Rectal smooth muscle tissue (tissue), 1 donor: Measurements from ENCODE around the gene PNCK.

Experiments used
- H3K27ac ChIP-seq: one replicate; pipeline ENCODE4 v1.7.0; 2013; ENCODE audit warnings: low read depth, low read length, inconsistent platforms
- H3K27me3 ChIP-seq: one replicate; pipeline ENCODE4 v1.7.0; 2013; ENCODE audit warnings: low read length; ENCODE audit not compliant: control insufficient read depth, insufficient read depth
- H3K36me3 ChIP-seq: one replicate; pipeline ENCODE4 v1.7.0; 2013; ENCODE audit warnings: low read length; ENCODE audit not compliant: control insufficient read depth, insufficient read depth
- H3K4me1 ChIP-seq: one replicate; pipeline ENCODE4 v1.7.0; 2013; ENCODE audit warnings: low read length; ENCODE audit not compliant: control insufficient read depth, insufficient read depth
- H3K4me3 ChIP-seq: one replicate; pipeline ENCODE4 v1.7.0; 2013; ENCODE audit warnings: low read length
- H3K9ac ChIP-seq: one replicate; pipeline ENCODE4 v1.7.0; 2013; ENCODE audit warnings: low read length

Gene PNCK

GRCh38 chrX:153638041-153638371 lies 35.6 kb downstream of the PNCK start:
- Histone ChIP-seq H3K36me3 (no peaks in the 10 kb centered on the region), H3K9ac (no peak overlapping the region), H3K27ac (no peak overlapping the region), H3K4me3 (no peak overlapping the region), H3K27me3 (peaks cover 18% of the 10 kb centered on the region), H3K4me1 (no peaks in the 10 kb centered on the region)

GRCh38 chrX:153637121-153638040 lies 36.2 kb downstream of the PNCK start:
- Histone ChIP-seq H3K9ac (no peak overlapping the region), H3K4me3 (no peak overlapping the region), H3K4me1 (no peaks in the 10 kb centered on the region), H3K27ac (no peak overlapping the region), H3K36me3 (no peaks in the 10 kb centered on the region), H3K27me3 (peaks cover 14% of the 10 kb centered on the region)

GRCh38 chrX:153636716-153637115 lies 36.9 kb downstream of the PNCK start:
- H3K27ac ChIP-seq = no peak overlapping the region
- H3K4me1 ChIP-seq = no peaks in the 10 kb centered on the region
- no peak overlapping the region for H3K4me3 ChIP-seq
- H3K36me3 ChIP-seq = no peaks in the 10 kb centered on the region
- peaks cover 12% of the 10 kb centered on the region for H3K27me3 ChIP-seq
- H3K9ac ChIP-seq = no peak overlapping the region

- Histone ChIP-seq H3K4me3 (no peak overlapping the region), H3K36me3 (no peaks in the 10 kb centered on the region), H3K4me1 (no peaks in the 10 kb centered on the region), H3K27ac (no peak overlapping the region), H3K9ac (no peak overlapping the region), H3K27me3 (peaks cover 6% of the 10 kb centered on the region)
These were observed 37.6 kb downstream of the PNCK start for GRCh38 chrX:153635788-153636668.

GRCh38 chrX:153635388-153635787 lies 38.2 kb downstream of the PNCK start:
- H3K4me3 ChIP-seq = no peak overlapping the region
- H3K9ac ChIP-seq = no peak overlapping the region
- H3K27me3 ChIP-seq = no peaks in the 10 kb centered on the region
- no peak overlapping the region for H3K27ac ChIP-seq
- no peaks in the 10 kb centered on the region for H3K36me3 ChIP-seq
- H3K4me1 ChIP-seq = no peaks in the 10 kb centered on the region

GRCh38 chrX:153634832-153635231 lies 38.8 kb downstream of the PNCK start:
- Histone ChIP-seq H3K4me3 (no peak overlapping the region), H3K9ac (no peak overlapping the region), H3K27me3 (no peaks in the 10 kb centered on the region), H3K36me3 (no peaks in the 10 kb centered on the region), H3K4me1 (no peaks in the 10 kb centered on the region), H3K27ac (no peak overlapping the region)

- Histone ChIP-seq H3K36me3 (no peaks in the 10 kb centered on the region), H3K4me1 (no peaks in the 10 kb centered on the region), H3K27ac (no peak overlapping the region), H3K9ac (no peak overlapping the region), H3K4me3 (no peak overlapping the region), H3K27me3 (no peaks in the 10 kb centered on the region)
These were observed 39.4 kb downstream of the PNCK start for GRCh38 chrX:153634236-153634635.

- Histone ChIP-seq H3K4me1 (no peaks in the 10 kb centered on the region), H3K27ac (no peak overlapping the region), H3K4me3 (no peak overlapping the region), H3K36me3 (no peaks in the 10 kb centered on the region), H3K27me3 (peaks cover 3% of the 10 kb centered on the region), H3K9ac (no peak overlapping the region)
These were observed 39.9 kb downstream of the PNCK start for GRCh38 chrX:153633607-153634180.

GRCh38 chrX:153633048-153633447 lies 40.6 kb downstream of the PNCK start:
- Histone ChIP-seq H3K4me1 (no peaks in the 10 kb centered on the region), H3K9ac (no peak overlapping the region), H3K27me3 (peaks cover 3% of the 10 kb centered on the region), H3K4me3 (no peak overlapping the region), H3K27ac (no peak overlapping the region), H3K36me3 (no peaks in the 10 kb centered on the region)

- no peaks in the 10 kb centered on the region for H3K36me3 ChIP-seq
- H3K4me3 ChIP-seq = no peak overlapping the region
- no peak overlapping the region for H3K27ac ChIP-seq
- H3K4me1 ChIP-seq = no peaks in the 10 kb centered on the region
- H3K27me3 ChIP-seq = peaks cover 3% of the 10 kb centered on the region
- H3K9ac ChIP-seq = no peak overlapping the region
These were observed 41.0 kb downstream of the PNCK start for GRCh38 chrX:153632595-153632946.

GRCh38 chrX:153631907-153632594 lies 41.6 kb downstream of the PNCK start:
- Histone ChIP-seq H3K27ac (no peak overlapping the region), H3K4me3 (no peak overlapping the region), H3K4me1 (no peaks in the 10 kb centered on the region), H3K27me3 (peaks cover 3% of the 10 kb centered on the region), H3K36me3 (no peaks in the 10 kb centered on the region), H3K9ac (no peak overlapping the region)

GRCh38 chrX:153631346-153631745 lies 42.3 kb downstream of the PNCK start:
- Histone ChIP-seq H3K27ac (no peak overlapping the region), H3K36me3 (no peaks in the 10 kb centered on the region), H3K4me1 (no peaks in the 10 kb centered on the region), H3K4me3 (no peak overlapping the region), H3K9ac (no peak overlapping the region), H3K27me3 (peaks cover 3% of the 10 kb centered on the region)
